GM18502 (cell line): ENCODE measurements around the gene RNU4-1.
"Not testable (repeated sequence)": the region's sequence is repeated elsewhere in the genome, so short reads cannot be mapped to it uniquely, and the experiment has no call there.

ENCODE experiments used
- ATAC-seq: cut with Tn5 transposase; IDR thresholded peaks from one replicate; pipeline ENCODE4 v1.9.1; 2021; ENCODE audit warnings: mild to moderate bottlenecking; ENCODE audit not compliant: unreplicated experiment, poor library complexity

The RNU4-1 gene

GRCh38 chr12:120292661-120293531 is at the start of gene RNU4-1:
RNU4-1 (minus strand) TSS chr12:120293237.
- ATAC-seq, result peak; percentile 51

DNA sequence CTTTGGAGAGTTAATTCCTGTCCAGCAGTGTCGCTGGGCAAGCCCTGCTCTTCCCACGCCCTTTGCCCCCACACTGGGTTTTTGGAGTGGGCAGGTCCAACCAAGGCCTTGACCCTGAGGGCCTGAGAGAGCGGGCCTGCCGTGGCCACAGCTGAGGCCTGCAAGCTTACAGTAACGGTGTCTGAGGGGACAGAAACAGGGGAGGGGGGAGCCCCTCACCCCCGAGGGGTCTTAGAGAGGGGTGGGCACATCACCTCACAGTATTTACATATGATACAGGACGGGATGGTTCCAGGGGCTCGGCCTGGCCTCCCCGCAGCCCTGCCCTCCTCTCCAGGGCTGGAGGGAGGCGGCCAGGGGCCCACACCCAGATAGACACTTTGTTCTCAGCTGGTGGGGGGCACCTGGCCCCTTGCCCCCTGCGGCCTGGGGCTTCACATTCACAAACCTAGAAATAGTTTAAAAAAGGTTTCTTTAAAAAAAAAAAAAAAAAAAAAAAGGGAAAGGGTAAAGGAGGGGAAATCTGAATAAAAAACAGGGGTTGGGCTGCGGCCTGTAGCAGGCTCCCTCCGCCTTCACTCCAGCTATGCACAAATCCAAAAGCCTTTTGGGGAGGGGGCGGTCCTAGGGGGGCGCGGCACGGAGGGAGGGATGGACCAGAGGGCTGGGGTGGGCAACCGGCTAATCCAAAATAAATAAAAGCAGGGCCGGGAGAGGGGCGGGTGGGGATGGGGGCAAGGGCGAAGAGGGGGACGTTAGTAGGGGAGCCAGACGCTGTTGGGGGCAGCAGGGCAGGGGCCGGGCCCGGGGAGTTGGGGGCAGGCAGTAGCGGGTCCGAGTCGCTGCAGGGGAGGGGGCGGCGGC is 49.4 kb upstream of the RNU4-1 start:
- no peak for ATAC-seq

DNA sequence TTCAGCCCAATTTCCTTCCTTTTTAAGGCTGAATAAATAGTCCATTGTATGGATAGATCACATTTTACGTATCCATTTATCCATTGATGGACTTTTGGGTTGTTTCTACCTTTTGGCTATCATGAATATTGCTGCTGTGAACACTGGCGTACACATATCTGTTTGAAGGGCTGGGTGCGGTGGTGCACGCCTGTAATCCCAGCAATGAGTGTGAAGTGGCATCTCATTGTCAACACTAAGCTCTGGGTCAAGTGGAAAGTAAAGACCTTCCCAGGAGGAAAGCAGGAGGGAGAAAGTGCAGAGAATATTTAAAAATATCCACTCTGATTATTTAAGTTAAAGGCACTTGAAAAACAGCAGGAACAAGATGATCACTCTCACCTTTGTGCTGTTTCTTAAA is 46.2 kb upstream of the RNU4-1 start:
- no peak for ATAC-seq

GRCh38 chr12:120337730-120338129 is 44.7 kb upstream of the RNU4-1 start:
- no peak for ATAC-seq

GRCh38 chr12:120336392-120336791 is 43.4 kb upstream of the RNU4-1 start:
- not testable (repeated sequence) for ATAC-seq

DNA sequence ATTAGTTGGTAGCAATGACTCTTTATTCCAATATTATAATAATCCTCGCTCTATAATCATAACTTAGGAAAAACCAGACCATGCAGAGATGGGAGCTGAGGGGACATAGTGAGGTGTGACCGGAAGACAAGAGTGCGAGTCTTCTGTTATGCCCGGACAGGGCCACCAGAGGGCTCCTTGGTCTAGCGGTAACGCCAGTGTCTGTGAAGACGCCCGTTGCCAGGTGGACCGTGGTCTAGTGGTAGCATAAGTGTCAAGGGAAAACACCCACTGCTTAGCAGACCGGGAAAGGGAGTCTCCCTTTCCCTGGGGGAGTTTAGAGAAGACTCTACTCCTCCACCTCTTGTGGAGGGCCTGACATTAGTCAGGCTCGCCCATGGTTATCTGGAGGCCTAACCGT is 42.4 kb upstream of the RNU4-1 start:
- ATAC-seq, result not testable (repeated sequence)

DNA sequence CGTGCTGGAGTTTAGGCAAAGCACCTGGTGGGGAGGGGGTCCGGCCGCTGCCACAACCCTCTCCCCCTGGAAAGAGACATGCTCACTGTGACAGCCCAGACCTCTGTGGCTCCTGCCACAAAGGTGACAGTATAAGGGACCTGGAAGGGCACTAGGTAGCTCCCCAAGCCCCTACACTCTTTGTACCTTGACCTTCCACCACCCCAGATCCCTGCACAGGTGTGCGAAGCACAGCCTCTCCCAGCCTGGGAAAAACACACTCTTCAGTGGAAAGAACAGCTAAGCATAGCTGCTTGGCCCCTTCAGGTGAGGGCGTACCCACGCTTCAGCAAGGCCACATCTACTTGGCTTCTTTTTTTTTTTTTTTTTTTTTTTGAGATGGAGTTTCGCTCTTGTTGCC is 39.5 kb upstream of the RNU4-1 start:
- no peak for ATAC-seq

GRCh38 chr12:120332041-120332440 is 39.0 kb upstream of the RNU4-1 start:
- no peak for ATAC-seq

DNA sequence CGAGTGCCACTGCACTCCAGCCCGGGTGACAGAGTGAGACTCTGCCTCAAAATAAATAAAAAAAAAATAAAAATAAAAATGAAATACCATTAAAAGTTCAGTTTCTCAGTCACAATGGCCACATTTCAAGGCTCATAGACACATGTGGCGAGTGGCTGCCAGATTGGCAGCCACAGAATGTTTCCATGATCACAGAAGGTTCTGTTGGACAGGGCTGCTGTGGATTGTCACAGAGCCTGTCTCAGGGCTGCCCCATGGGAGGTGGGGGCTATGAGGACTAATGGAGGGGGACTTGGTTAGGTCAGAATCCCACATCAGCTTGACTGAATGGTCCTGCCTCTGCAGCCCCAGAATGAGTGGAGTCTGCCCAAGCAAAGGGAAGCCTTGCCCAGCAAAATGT is 38.4 kb upstream of the RNU4-1 start:
- no peak for ATAC-seq

DNA sequence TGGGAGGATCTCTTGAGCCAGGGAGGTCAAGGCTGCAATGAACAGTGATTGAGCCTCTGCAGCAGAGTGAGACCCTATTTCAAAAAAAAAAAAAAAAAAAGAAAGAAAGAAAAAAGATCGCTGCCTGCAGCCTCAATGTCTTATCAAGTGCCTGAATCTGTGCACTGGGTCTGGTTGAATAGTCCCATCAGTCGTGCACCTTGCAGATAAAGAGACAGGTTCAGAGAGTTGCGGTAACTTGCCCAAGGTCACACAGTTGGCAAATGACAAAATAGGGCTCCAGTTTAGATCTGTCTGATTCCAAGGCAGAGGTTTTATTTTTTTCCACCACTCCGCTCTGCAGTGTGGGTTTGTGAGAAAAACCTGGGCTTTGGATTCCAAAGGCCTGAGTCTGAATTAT is 35.2 kb upstream of the RNU4-1 start:
- no peak for ATAC-seq

DNA sequence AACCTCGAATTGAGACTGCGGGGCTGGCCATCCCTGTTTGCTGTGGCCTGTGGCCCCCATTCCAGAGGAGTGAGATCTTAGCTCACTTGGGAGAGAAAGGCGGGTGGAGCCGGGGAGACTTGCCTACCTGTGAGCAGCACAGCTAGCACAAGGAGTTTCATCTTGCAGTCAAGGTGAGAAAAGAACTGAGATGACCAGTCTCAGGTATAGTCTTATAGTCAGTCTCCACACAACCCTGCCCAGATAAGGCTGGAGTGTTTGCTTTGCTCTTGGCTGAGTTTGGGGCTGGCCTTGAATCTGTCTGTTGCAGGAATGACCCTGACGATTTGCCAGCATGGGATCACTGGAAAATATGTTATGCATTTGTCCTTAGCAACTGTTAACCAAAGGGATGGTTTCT is 34.6 kb upstream of the RNU4-1 start, which contains the start of gene PLA2G1B:
PLA2G1B (minus strand) TSS at position 187 of the 400 bp plus-strand sequence; CDS start at position 161, 26 bp downstream.
- ATAC-seq, result no peak

DNA sequence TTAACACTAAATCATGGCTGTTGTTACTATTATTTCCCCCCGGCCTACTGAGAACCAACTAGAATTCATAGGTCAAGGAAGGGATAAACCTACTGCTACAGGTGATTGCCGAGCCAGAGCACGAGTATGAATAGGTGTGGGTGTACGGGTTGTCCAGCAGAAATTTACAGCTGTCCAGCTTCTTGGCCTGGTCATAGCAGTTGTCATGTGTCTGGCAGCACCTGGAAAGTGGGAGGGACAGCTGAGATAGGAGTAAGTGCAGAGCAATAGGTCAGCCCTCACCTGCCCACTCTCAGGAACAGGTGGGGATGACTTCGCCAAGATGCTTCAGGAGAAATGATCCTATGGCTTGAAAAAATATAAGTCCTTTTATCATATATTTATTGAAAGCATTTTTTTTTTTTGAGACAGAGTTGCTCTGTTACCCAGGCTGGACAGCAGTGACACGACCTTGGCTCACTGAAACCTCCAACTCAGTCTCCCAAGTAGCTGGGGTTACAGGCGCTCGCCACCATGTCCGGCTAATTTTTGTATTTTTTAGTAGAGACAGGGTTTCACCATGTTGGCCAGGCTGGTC is 31.9 kb upstream of the RNU4-1 start:
- no peak for ATAC-seq

DNA sequence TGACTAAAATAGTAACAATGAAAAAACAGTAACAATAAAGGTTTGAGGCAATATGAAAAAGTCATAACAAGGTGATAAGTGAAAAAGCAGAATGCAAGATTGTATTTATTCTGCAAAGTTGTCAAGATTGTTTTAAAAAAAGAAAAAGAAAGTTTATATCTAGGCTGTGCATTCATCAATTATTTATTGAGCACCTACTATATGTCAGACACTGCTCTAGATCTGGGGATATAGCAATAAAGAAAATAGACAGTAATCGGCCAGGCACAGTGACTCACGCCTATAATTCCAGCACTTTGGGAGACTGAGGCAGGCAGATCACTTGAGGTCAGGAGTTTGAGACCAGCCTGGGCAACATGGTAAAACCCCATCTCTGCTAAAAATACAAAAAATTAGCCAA is 30.7 kb upstream of the RNU4-1 start:
- ATAC-seq, result no peak

DNA sequence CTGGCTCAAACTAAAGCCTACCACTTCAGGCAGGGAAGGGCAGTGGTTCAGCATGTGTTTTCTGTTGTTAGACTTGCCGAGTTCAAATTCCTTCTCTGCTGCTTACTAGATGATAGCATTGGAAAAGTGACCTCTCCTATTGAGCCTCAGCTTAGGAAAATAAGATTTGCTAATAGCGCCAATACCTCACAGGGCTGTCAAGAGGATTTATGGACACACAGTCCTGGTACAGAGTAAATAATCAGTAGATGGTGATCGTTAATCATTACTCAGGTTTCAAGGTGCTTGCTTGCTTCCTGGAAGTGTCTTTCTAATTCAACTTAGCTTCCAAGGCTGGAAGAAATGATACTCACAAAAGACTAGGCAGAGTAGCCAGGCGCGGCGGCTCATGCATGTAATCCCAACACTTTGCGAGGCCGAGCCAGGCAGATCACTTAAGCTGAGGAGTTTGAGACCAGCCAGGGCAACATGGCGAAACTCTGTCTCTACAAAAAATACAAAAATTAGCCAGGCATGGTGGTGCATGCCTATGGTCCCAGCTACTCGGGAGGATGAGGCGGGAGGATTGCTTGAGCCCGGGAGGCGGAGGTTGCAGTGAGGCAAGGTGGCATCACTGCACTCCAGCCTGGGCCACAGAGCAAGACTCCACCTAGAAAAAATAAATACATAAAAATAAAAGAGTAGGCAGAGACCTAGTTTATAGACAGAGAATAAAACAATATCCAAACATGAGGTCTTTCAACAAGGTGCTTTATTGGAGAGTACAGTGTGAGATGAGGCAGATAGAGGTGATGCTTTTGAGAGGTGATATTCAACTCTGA is 28.6 kb upstream of the RNU4-1 start:
- ATAC-seq, result no peak

GRCh38 chr12:120317224-120318105 is 24.4 kb upstream of the RNU4-1 start:
- peak; percentile 98 for ATAC-seq

- no peak for ATAC-seq
Measured at GRCh38 chr12:120316798-120317223, 23.8 kb upstream of the RNU4-1 start.

- ATAC-seq, result no peak
Measured at GRCh38 chr12:120314220-120314619, 21.2 kb upstream of the RNU4-1 start.

DNA sequence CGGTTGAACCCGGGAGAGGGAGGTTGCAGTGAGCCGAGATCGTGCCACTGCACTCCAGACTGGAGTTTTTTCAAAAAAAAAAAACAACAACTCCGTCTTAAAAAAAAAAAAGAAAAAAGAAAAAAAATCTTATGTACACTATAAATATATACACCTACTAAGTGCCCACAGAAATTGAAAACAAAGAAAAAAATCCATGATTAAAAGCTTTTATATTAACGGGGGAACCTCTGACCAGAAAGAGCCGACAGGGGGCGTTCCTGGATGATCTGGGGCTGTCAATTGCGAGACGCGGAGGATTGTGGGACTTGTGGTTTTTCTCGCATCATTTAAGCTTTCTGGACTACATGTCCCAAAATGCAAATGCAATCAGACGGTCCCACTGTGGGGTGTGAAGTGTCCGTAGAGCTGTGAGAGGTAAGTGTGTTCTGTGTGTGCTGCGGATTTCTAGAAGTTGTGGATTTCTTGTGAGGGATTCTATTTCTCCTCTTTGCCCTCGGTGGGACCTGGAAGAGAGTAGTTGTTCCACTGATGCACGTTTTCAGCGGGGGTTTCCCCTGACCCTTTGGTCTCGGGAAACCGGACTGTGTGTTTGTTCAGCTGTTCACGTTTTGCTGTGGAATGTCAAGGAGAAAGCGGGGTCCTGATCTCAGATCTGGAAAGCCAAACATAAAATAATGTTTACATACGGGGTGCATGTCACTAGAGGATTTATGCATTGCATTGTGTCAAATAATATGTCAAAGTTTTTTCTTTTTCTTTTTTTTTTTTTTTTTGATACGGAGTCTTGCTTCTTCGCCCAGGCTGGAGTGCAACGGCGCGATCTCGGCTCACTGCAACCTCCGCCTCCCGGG is 9.2 kb upstream of the RNU4-1 start, which contains the start of gene SIRT4:
SIRT4 (plus strand) TSS at position 360 of the 854 bp plus-strand sequence. CDS start 1,241 bp downstream, outside the sequence.
- peak; percentile 96 for ATAC-seq
